Parathyroid adenoma (tissue), 2 donors: ENCODE results near the gene SAMD1.
A peak's percentile ranks its signal among the peaks of the same experiment; 100 is the strongest.

Experiments
- H2AFZ ChIP-seq: fragments of 300-600 bp; sonication (generic); one replicate; pipeline ENCODE4 v1.7.0; 2017; ENCODE audit warnings: antibody characterized with exemption, mild to moderate bottlenecking
- H3K27ac ChIP-seq: fragments of 300-600 bp; sonication (generic); one replicate; pipeline ENCODE4 v1.7.0; 2017
- H3K27me3 ChIP-seq: fragments of 300-600 bp; sonication (generic); one replicate; pipeline ENCODE4 v1.7.0; 2017; ENCODE audit warnings: low read length; ENCODE audit not compliant: control insufficient read depth, insufficient read depth
- H3K36me3 ChIP-seq: fragments of 300-600 bp; sonication (generic); one replicate; pipeline ENCODE4 v1.7.0; 2017; ENCODE audit warnings: low read length; ENCODE audit not compliant: control insufficient read depth, insufficient read depth
- H3K4me1 ChIP-seq: fragments of 300-600 bp; sonication (generic); one replicate; pipeline ENCODE4 v1.7.0; 2017; ENCODE audit warnings: control low read depth
- H3K4me2 ChIP-seq: fragments of 300-600 bp; sonication (generic); one replicate; pipeline ENCODE4 v1.7.0; 2017; ENCODE audit warnings: low read length
- H3K4me3 ChIP-seq: fragments of 300-600 bp; sonication (generic); one replicate; pipeline ENCODE4 v1.7.0; 2017; ENCODE audit warnings: low read depth, low read length
- H3K79me2 ChIP-seq: fragments of 300-600 bp; sonication (generic); one replicate; pipeline ENCODE4 v1.7.0; 2017; ENCODE audit warnings: control low read depth
- H3K9ac ChIP-seq: fragments of 300-600 bp; sonication (generic); one replicate; pipeline ENCODE4 v1.7.0; 2017; ENCODE audit warnings: mild to moderate bottlenecking
- H3K9me3 ChIP-seq: fragments of 300-600 bp; sonication (generic); one replicate; pipeline ENCODE4 v1.7.0; 2017; ENCODE audit warnings: low read length; ENCODE audit not compliant: control insufficient read depth
- TF ChIP-seq, protein P1 (sequence below): fragments of 300-600 bp; sonication (generic); IDR thresholded peaks from one replicate; pipeline ENCODE4 v1.7.0; 2017; ENCODE audit warnings: antibody characterized with exemption, mild to moderate bottlenecking
- donor health status: primary hyperparathyroidism.

The SAMD1 gene

DNA sequence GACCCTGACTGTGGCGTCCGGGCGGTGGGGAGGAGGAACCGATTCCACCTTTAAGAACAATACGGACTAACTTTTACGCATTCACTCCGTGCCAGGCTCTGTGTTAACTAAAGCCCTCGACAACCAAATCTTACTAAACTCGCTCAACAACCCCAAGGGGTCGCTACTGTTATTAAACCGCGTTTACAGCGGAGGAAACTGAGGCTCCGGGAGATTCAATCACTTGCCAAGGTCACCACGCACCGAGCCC is 1.2 kb downstream of the SAMD1 start:
- Histone ChIP-seq H3K4me3 (peak overlapping the region; percentile 38), H3K79me2 (no peaks in the 10 kb centered on the region), H3K4me2 (peak overlapping the region; percentile 66), H3K4me1 (peaks cover 5% of the 10 kb centered on the region), H3K27ac (no peak overlapping the region), H3K27me3 (no peaks in the 10 kb centered on the region), H3K36me3 (no peaks in the 10 kb centered on the region), H3K9me3 (no peaks in the 10 kb centered on the region), H2AFZ (no peak overlapping the region), H3K9ac (no peak overlapping the region)
- TF ChIP-seq, protein P1, sequence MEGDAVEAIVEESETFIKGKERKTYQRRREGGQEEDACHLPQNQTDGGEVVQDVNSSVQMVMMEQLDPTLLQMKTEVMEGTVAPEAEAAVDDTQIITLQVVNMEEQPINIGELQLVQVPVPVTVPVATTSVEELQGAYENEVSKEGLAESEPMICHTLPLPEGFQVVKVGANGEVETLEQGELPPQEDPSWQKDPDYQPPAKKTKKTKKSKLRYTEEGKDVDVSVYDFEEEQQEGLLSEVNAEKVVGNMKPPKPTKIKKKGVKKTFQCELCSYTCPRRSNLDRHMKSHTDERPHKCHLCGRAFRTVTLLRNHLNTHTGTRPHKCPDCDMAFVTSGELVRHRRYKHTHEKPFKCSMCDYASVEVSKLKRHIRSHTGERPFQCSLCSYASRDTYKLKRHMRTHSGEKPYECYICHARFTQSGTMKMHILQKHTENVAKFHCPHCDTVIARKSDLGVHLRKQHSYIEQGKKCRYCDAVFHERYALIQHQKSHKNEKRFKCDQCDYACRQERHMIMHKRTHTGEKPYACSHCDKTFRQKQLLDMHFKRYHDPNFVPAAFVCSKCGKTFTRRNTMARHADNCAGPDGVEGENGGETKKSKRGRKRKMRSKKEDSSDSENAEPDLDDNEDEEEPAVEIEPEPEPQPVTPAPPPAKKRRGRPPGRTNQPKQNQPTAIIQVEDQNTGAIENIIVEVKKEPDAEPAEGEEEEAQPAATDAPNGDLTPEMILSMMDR = no peak

DNA sequence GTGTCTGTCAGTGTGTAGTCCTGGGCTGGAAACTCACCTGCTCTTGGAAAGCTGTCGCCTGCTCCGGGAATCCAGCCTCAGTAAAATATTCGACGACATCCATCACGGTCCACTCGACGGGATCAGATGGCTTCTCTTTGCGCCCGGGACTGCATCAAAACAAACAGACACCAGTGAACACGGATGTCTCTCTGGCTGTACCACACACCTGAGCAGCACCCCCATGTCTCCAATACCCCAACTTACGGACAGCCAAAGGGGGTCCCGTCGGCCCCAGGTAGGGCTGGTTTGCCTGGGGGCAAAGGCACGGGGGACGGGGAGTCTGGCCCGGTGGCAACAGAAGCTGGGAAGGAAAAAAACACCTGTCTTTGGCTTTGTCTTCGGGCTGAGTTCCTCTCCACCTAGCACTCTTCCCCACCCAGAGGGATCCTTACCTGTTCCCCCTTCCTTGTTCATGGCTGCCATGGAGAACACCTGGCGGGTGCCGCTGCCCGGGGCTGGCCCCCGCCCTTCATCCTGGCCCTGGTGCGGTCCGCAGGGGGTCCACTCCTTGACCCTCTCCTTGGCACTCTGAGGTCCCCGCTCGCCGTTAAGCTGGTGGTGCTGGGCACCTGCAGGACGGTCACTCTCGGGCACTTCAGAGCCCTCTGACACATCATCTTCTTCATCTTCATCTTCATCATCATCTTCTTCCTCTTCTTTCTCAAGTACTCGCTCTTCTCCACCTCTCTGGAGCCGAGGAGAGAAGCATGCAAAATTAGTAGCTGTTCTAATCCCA is 1.7 kb downstream of the SAMD1 start:
- no peak overlapping the region for H3K4me3 ChIP-seq
- H3K4me1 ChIP-seq = peaks cover 5% of the 10 kb centered on the region
- H3K4me2 ChIP-seq = no peak overlapping the region
- H3K27me3 ChIP-seq = no peaks in the 10 kb centered on the region
- H3K36me3 ChIP-seq = no peaks in the 10 kb centered on the region
- no peak overlapping the region for H3K9ac ChIP-seq
- H2AFZ ChIP-seq = no peak overlapping the region
- H3K9me3 ChIP-seq = no peaks in the 10 kb centered on the region
- H3K27ac ChIP-seq = no peak overlapping the region
- no peaks in the 10 kb centered on the region for H3K79me2 ChIP-seq
- TF ChIP-seq, protein P1 = no peak

- no peaks in the 10 kb centered on the region for H3K36me3 ChIP-seq
- no peaks in the 10 kb centered on the region for H3K27me3 ChIP-seq
- no peak overlapping the region for H3K9ac ChIP-seq
- H3K4me2 ChIP-seq = no peak overlapping the region
- H2AFZ ChIP-seq = no peak overlapping the region
- no peaks in the 10 kb centered on the region for H3K79me2 ChIP-seq
- H3K4me3 ChIP-seq = no peak overlapping the region
- no peaks in the 10 kb centered on the region for H3K4me1 ChIP-seq
- H3K27ac ChIP-seq = no peak overlapping the region
- TF ChIP-seq, protein P1 = no peak
- no peaks in the 10 kb centered on the region for H3K9me3 ChIP-seq
Measured at GRCh38 chr19:14086098-14086497, 4.5 kb downstream of the SAMD1 start.

- H3K79me2 ChIP-seq = peaks cover 2% of the 10 kb centered on the region
- H3K4me2 ChIP-seq = no peak within 1 kb of the TSS
- H3K27ac ChIP-seq = no peak within 1 kb of the TSS
- H3K9ac ChIP-seq = no peak within 1 kb of the TSS
- no peaks in the 10 kb centered on the region for H3K36me3 ChIP-seq
- no peaks in the 10 kb centered on the region for H3K27me3 ChIP-seq
- H2AFZ ChIP-seq = no peak within 1 kb of the TSS
- TF ChIP-seq, protein P1 = no peak
- H3K4me1 ChIP-seq = peaks cover 2% of the 10 kb centered on the region
- no peak within 1 kb of the TSS for H3K4me3 ChIP-seq
- H3K9me3 ChIP-seq = no peaks in the 10 kb centered on the region
Measured at GRCh38 chr19:14085309-14085995, 5.1 kb downstream of the SAMD1 start, which contains the start of gene C19orf67. Gene C19orf67, minus strand, starts transcription at chr19:14085783. Its CDS starts 156 bp downstream, at chr19:14085627.

GRCh38 chr19:14082675-14082960 is 7.9 kb downstream of the SAMD1 start:
- no peaks in the 10 kb centered on the region for H3K9me3 ChIP-seq
- TF ChIP-seq, protein P1 = no peak
- H3K4me3 ChIP-seq = peak overlapping the region; percentile 97
- no peak overlapping the region for H2AFZ ChIP-seq
- peak overlapping the region; percentile 99 for H3K4me2 ChIP-seq
- H3K4me1 ChIP-seq = peaks cover 5% of the 10 kb centered on the region
- H3K36me3 ChIP-seq = no peaks in the 10 kb centered on the region
- H3K9ac ChIP-seq = no peak overlapping the region
- no peak overlapping the region for H3K27ac ChIP-seq
- no peaks in the 10 kb centered on the region for H3K27me3 ChIP-seq
- peaks cover 6% of the 10 kb centered on the region for H3K79me2 ChIP-seq
